Measurements from ENCODE around the gene TUBB4B.

DNA sequence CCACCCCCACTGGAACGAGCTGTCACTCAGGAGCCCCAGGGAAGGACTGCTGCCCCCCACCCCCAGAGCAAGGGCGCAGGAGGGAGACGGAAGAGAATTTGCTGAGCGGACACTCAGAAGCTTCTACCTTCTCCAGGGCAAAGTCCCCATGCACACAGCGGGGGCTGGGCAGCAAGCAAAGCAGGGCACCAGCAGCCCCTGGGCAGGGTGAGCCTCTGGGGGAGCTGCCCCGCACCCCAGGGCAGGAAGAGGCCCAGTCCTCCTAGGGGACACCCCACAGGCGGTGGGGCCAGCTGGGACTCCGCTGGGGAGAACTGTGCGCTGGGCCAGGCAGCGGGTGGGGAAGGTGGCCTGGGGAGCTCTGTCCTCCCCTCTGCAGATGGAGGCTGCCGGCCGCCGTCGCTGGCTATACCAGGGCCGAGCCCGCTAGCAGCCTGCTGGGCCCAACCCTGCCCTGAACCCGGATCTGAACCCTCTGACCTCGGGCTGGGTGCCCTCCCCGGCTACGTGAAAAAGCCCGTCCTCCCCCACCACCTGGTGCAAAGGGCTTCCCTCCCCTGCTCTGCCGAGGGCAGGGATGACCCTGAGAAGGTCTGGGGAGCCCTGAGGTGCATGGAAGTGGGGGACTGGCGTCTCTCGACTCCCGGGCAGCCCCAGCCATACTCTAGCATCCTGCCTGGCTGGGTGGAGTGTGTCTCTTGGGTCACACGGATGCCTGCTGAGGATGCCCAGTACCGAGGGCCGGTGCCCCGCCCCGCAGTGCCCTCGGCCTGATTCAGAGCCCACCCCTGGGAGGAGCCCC, 11.0 kb upstream of the TUBB4B start:
- TF ChIP-seq, protein P1, sequence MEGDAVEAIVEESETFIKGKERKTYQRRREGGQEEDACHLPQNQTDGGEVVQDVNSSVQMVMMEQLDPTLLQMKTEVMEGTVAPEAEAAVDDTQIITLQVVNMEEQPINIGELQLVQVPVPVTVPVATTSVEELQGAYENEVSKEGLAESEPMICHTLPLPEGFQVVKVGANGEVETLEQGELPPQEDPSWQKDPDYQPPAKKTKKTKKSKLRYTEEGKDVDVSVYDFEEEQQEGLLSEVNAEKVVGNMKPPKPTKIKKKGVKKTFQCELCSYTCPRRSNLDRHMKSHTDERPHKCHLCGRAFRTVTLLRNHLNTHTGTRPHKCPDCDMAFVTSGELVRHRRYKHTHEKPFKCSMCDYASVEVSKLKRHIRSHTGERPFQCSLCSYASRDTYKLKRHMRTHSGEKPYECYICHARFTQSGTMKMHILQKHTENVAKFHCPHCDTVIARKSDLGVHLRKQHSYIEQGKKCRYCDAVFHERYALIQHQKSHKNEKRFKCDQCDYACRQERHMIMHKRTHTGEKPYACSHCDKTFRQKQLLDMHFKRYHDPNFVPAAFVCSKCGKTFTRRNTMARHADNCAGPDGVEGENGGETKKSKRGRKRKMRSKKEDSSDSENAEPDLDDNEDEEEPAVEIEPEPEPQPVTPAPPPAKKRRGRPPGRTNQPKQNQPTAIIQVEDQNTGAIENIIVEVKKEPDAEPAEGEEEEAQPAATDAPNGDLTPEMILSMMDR (IDR thresholded peaks at IDR 0.05): no peak
- no peak for TF ChIP-seq POLR2AphosphoS5 (IDR thresholded peaks at IDR 0.05)
- TF ChIP-seq POLR2A (IDR thresholded peaks at IDR 0.05): no peak

Measured in stomach (tissue), 4 donors.